NCI-H1930 (cell line): ENCODE results near the gene TTC39A.

Source experiments
- DNase-seq, 2 experiments: peaks; one replicate each; lab custom pipeline; 2025; lab: John Stamatoyannopoulos, UW

TTC39A gene

DNA sequence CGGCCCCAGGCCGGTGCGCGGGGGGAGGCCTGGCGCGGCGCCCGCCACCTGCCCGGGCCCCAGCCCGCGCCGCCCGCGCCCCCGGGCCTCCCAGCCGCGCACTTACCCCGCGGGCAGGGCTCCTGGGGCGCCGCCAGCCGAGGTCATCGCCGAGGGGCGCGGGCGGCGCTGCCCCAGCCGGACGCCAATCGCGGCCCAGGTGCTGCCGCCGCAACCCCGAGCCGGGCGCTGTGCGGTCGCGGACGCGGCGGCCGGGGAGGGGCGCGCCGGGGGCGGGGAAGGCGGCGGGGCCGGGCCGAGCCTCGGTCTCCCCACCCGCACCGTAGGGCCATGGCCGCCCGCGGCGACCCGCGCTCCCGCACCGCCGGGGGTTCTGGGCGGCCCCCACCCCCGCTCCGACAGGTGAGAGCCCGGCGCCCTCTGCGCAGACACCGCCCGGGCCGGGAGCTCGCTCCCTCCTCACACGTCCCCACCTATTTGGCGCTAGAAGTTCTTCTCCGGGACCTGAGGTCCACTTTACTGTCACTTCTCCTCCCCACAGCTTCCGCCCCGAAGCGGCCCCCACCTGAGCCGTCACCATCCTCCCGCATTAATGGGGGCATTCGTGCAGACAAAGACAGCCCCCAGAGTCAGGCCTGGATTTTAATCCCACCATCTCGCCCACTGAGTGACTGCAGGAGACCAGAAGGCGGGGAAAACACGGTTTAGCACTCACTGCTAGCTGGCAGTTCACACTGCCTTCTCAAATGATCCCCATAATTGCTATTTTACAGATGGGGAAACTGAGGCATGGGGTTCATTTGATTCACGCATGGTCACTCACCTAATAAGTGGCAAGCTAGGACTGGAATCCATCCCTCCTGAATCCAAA is at the start of gene TTC39A:
Gene TTC39A, minus strand, starts transcription at position 232 of the 871 bp plus-strand sequence. Its CDS starts 85 bp downstream, at position 147.
- no peak for DNase-seq

DNA sequence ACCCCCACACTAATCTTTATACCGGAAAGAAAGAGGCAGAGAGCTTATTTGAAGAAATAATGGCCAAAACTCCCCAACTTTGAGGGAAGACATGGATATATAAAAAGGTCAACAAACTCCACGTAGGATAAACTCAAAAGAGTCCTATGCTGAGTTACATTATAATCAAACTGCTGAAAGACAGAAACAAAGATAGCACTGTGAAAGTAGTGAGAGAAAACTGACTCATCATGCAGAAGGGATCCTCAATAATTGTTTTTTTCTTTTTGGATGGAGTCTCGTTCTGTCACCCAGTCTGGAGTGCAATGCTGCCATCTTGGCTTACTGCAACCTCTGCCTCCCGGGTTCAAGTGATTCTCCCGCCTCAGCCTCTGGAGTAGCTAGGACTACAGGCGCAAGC is 48.5 kb upstream of the TTC39A start:
- no peak for DNase-seq

DNA sequence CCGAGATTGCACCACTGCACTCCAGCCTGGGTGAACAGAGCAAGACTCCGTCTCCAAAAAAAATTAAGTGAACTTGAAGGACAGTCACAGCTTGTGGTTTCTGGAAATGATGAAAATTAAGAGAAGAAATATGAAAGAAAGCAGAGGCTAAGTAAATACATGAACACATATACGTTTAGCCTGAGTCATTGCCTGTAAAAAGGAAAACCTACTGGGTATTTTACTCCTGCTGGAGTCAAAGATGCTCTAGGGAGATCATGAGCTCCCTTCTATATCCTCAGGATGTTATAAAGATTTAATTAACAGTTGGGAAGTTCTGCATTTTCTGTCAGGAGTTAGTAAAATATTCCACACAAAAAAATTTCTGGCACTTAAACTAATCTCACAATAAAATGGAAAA is 43.5 kb upstream of the TTC39A start:
- no peak for DNase-seq

DNA sequence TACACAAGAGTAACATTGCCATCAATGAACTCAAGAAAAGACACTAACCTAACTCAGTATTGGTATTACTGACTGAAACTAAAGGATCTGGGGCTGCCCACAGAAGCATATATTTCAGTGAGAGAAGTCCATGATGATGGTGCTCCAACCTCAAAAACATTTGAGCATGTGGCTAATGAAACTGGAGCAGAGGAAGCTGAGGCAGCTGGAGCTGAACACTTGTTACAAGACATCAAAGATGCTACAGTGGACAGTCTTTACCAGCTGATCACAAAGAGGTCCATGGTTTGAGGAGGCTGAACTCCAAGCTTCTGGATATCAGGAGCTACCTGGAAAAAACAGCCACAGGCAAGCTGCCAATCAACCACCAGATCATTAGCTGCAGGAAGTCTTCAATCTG is 42.2 kb upstream of the TTC39A start:
- DNase-seq = no peak

DNA sequence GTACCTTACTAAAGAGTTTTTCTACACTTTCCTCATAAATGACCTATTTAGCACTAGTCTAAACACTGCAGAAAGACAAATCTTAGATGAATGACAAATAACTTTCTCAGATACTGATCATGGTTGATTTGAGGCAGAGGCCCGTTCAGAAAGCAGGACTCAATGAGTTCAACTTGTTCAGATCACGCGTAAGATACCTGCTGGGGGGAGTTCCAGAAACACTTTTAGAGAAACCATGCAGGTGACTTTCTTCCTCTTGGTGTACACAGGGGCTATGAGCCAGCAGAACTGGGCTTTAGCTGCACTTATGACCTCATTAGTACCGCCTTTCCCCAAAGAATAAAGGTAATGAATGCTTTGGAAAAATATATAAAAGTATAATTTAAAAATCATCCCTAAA is 38.8 kb upstream of the TTC39A start:
- DNase-seq = no peak

DNA sequence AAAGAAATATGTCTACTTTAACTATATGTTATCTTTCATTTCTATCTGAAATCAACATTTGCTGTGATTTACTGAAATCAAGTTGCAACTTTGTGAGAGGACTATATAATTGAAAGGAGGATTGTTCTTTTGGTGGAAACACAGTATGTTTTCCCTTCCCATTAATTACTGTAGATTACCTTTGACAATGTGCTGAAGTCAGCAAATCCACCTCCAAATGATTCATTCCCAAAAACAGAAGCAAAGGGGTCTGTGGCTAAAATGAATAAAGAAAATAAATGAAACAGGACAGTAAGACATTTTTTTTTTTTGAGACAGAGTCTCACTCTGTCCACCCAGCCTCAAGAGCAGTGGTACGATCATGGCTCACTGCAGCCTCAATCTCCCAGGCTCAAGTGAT is 35.4 kb upstream of the TTC39A start:
- DNase-seq = no peak

DNA sequence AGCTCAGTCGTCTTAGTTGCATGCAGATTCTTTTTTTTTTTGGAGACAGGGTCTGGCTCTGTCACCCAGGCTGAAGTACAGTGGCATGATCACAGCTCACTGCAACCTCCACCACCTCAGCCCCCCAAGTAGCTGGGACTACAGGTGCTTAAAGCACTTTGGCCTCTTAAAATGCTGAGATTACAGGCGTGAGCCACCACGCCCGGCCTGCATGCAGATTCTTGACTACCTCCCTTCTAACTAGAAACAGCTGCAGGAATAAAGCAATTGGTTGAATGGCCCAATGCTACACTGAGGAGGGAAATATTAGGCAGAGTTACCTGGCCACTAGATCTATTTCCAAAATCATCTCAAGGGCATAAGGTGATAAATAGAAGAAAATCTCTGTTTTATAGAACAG is 29.5 kb upstream of the TTC39A start:
- no peak for DNase-seq

DNA sequence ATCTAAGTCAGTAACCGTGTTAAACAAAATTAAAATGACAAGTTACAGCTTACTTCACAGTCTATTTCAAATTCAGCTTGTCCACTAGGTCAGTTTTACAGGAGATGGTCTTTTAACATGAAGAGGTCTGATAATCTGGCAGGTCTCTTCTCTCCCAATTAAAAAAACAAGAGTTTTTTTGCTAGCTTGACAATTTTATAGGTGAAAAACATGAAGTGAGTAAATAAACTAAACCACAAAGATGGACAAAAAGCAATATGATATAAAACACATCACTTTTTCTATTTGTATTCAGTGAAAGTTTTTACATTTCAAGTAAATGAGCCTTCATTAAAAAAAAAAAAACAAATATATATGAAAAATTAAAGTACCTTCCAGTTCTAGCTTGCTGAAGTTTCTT is 25.0 kb upstream of the TTC39A start:
- DNase-seq = no peak

DNA sequence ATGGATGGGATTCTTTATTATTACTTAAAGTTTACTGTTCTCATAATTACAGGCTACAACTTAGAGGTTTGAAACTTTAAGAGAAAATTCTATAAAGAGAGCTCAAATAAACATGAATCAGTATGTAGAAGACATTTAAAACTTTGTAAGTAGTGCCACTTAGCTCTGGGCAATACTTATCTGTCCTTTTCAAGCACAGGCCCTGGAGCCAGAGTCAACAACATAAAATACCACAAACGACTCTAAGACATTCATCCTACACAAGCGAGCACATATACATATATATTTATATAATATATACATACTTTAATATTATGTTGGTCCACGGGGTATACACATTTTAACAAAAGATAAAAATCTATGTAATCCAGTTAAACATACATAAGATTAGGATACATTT is 24.1 kb upstream of the TTC39A start:
- no peak for DNase-seq

DNA sequence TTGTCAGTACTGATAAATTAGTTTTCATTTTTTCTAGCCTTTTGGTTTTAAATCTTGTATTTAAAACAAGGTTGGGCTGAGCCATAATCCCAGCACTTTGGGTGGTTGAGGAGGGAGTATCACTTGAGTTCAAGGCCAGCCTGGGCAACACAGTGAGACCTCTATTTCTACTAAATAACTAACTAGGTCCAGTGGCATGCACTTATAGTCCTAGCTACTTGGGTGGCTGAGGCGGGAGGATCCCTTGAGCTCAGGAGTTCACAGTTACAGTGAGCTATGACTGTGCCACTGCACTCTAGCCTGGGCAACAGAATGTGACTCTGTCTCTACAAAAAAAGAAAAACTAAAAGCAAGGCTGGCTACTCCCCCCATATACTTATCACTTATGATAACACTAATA is 21.5 kb upstream of the TTC39A start:
- DNase-seq = no peak

DNA sequence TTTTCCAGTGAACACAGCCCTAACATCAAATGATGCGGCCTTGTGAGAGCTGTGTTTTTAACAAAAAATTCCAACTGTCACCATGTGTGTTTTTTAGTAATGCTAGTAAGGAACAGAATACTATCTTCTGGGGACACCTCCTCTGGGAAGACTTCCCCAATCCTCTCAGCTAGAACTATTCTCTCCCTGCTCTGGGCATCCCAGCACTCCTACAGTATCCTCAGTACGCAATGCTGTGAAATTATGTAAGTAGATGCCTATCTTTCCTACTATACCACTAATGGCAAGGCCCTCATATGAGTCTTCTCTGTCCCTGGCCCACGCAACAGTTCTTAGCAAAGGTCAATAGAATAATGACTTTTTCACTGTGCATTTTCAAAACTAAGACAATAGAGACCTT is 19.5 kb upstream of the TTC39A start:
- DNase-seq = no peak

DNA sequence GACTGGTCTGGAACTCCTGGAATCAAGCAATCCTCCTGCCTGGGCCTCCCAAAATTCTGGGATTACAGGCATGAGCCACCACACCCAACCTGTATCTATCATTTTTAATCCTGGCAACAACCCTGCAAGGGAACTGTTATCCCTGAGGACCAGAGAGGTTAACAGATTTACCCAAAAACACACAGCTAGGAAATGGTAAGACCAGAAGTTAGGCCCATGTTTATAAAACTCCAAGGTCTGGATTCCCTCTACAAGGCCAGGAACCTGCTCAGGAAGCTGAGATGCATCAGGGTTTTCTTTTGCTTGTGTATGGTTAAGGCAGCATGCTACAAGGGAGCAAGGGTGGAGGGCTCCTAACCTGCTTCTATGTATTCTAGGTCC is 17.8 kb upstream of the TTC39A start:
- no peak for DNase-seq

DNA sequence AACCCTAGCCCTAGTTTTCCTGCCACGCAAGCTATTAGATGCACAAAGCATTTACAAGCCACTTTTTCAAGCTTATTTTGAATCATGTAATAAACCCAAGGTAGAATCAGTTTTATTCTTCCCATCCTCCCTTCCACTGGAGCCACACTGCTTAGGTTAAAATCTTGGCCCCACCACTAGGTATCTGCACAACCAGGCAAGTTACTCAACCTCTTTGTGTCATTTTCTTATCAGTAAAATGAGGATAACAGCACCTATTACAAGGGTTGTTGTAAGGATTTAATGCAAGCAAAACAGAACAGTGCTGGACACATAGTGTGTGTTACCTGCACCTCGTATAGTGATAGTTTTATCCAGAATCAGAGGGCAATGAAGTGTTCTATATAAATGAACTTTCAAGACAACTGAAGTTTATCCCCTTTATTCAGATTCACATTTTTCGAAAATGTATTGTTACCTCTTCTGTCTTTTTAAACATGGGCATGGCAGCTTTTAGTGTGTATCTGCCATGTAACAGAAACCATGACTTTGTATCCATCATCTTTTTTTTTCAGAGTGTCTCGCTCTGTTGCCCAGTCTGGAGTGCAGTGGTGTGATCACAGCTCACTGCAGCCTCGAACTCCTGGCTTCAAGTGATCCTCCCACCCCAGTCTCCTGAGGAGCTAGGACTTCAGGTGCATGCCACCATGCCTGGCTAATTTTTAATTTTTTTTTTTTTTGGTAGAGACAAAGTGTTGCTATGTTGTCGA is 17.2 kb upstream of the TTC39A start:
- no peak for DNase-seq

DNA sequence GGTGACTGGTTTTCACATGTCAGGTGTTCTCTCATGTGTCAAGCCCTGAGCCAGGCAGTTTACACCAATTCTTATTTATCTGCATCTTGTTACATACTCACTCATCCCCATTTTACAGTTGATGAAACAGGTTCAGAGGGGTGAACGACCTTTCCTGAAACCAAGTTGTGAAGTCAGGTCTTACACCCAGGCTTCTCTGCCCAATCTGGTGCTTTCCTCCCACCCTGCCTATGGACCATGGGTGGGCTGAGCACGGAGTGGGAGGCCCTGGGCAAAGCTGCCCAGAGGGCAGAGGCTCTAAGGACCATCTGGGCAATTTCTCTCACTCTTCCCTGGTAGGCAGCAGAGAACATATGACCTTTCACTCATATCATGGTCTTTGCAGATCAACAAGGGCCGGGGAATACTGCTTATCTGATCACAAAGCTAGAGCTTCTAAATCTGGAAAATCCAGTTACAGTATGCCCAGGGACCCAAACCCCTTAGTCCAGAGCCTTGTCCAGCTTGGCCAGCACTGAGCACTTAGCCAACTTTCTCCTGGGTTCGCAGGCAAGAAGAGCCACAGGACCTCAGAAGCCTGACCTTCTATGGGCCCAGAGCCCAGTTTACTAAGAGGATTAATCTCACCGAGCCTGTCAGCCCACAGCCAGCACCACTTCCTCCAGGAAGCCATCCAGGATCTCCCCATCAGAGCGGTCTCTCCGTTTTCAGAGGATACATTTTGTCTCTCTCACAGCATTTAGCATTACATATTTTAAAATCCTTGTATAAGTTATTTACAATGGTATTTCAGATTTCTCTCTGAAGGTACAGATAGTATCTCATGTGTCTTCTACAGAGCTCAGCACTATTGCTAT is 16.0 kb upstream of the TTC39A start:
- DNase-seq = no peak

DNA sequence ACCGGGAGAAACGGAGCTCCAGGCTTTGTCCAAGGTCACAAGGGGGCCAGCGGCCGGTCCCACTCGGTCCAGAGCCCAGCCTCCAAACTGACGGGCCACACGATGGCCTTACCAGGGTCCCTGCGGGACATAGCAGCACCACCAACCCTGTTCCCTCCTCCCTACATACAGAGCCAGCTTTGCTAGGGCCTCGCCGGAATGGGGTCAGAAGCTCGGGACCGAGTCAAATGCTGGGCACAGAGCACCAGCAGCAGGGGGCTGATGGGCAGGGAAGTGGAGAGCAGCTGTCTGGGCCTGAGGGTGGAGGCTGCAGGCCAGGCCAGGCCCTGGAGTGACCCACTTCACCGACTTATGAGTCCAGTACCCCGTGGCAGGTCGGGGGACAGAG is 14.9 kb upstream of the TTC39A start:
- DNase-seq = no peak

DNA sequence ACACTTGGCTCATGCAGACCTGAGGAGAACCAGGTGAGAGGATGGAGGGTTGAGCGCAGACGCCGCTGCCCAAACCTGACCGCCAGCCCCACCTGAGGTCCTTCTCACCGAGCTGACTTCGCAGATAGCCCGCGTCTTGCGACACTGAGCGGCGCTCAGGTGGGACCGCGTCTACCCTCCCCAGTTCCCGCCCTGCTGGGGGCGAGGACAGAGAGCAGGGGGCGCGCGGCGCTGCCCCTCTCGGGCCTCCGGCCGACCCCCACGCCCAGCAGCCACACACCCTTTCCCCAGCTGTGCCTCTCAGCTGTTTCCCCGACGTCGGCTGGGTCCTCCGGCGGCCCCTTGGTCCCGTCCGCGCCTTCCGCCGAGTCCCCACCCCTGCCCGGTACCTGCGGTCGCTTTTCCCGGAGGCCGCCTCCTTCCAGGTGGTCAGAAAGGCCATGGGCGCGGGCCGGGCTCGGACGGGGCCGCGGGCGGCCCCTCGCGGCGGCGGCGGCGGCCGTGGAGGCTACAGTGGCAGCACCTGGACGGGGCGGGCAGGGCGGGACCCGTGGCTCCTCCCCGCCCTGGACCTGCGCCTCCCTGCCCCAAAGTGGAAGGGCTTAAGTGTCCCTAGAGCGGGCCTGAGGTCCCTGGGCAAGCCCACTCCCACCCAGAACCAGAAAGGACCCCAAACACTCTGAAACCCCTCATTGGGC is 14.4 kb upstream of the TTC39A start:
- no peak for DNase-seq

DNA sequence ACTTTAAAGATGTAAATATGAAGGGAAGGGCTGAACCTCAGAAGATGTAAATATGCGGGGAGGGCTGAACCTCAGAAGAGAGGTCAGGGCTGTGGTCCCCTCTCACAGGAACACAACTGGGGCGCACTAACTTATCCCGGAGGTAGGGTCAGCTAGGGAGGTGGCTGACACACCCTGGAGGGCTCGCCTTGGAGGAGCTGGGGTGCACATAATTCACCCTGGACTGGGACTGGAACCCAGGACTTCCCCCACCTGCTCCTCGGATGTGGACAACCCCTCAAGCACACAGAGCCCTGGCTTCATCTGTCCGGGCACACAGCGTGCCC is 13.9 kb upstream of the TTC39A start:
- no peak for DNase-seq

DNA sequence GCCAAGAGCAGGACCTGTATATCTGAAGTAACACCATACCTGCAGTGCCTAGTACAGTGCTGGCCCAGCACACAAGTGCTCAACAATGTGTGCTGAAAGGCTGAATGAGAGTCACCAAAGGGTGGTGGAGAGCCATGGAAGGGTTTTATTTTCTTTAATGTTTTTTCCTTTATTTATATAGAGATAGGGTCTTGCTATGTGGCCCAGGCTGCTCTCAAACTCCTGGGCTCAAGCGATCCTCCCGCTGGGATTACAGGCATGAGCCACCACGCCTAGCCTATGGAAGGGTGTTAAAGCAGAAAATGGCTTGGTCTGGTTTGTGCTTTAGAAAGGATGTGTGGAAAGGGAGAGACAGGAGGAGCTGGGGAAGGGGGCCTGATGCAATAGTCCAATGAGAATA is 13.3 kb upstream of the TTC39A start:
- no peak for DNase-seq

DNA sequence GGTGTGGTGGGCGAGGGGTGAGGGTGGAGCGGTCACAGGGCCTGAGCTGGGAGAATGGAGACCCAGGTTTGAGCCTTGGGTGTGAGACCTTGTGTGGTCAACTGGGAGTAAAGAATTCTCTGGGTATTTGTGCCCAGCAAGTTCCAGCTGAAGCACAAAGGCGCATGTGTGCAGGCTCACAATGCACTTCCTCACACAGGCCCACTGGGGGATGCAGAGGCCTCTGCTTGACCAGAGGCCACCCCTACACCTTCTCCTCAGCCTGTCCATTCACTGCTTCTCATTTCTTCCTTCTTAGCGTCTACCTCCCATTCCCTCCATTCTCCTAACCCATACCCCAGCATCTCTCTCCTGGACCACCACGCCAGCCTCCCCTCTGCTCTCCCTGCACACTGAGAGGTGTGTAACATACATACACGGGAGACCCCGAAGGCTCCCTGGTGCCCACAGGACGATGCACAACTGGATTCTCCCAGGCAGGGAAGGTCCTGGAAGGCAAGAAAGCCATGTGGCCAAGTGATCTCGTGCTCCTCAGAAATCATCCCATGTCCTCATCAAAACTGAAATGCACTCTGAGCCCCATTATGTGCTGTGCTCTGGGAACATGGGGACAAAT is 12.3 kb upstream of the TTC39A start:
- DNase-seq = no peak

DNA sequence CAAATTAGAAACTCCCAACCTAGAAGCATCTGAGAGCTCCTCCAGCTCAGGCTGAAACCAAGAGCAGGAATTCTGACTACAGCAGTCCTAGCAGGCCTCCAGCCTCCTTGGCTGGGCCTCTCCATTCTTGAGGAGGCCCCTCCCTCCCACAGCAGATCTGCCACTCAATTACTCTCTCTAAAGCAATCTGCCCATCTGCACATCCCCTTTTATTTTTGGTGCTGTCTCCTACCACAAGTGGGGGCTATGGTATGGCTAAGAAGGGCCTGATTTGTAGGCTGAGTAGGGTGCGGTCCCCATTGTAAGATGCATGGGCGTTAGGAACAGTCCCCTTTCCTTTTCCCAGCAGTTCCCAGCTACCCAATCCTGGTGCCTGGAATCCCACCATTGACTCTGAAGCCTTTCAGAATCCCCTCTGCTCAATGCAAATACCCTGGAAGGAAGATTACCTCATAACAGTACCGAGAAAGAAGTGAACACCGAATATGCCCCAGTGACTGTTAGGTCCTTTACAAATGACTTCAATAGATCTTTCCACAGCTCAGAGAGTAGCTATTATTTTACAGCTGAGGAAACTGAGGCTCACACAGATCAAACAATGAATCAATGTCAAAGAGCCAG is 11.6 kb upstream of the TTC39A start:
- DNase-seq = no peak

DNA sequence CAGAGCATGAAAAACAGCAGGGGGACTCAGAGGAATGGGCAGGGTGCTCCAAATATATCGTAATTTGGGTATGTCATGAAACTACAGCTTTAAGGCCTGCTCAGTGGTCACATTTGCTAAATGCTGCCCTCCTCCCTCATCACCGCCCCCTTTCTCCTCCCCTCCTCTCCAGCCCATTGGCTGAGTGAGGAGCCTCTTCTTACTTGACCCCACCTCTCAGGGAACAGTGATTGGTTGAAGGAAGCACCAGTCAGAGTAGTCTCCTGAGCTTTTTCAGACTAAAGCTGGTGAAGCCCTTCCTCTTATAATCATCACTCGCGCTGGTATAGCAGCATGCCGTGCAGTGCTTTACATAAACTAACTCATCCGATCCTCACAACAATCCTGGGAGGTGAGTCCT is 10.0 kb upstream of the TTC39A start:
- no peak for DNase-seq
